Vagina (tissue), 2 donors: ENCODE results near the gene SLC17A5. TPM values are rescaled to one million over a fixed set of nuclear protein-coding genes. Genes with fewer than 3 reads are reported as not detected.
A peak's percentile ranks its signal among the peaks of the same experiment; 100 is the strongest.

Experiments
- DNase-seq, 2 donors: peaks; one replicate each; pipeline ENCODE4 v3.0.0-alpha.2; 2017; ENCODE audit errors: extremely low spot score in 2 of 2
- H3K27ac ChIP-seq: fragments of 200-600 bp; sonication (generic); one replicate; pipeline ENCODE4 v1.5.1; 2019
- H3K27me3 ChIP-seq: fragments of 200-600 bp; sonication (generic); one replicate; pipeline ENCODE4 v1.5.1; 2019
- H3K36me3 ChIP-seq, 2 donors: fragments of 200-600 bp; sonication (generic); one replicate each; pipeline ENCODE4 v1.5.1; 2017 to 2019
- H3K4me1 ChIP-seq: fragments of 200-600 bp; sonication (generic); one replicate; pipeline ENCODE4 v1.5.1; 2019
- H3K4me3 ChIP-seq, 2 donors: fragments of 200-600 bp; sonication (generic); 1 replicate in 1 of 2; 2 replicates in 1 of 2; pipeline ENCODE4 v1.5.1; 2016 to 2019
- H3K9me3 ChIP-seq: fragments of 200-600 bp; sonication (generic); one replicate; pipeline ENCODE4 v1.5.1; 2019
- POLR2A ChIP-seq, 2 donors: fragments of 450-650 bp; IDR thresholded peaks; one replicate each; pipeline ENCODE4 v1.6.1; 2017; ENCODE audit warnings: antibody characterized with exemption in 2 of 2, mild to moderate bottlenecking in 2 of 2, moderate library complexity in 2 of 2
- POLR2AphosphoS5 ChIP-seq, 2 donors: sonication (generic); formaldehyde crosslinking; IDR thresholded peaks; one replicate each; pipeline ENCODE4 v1.9.0; 2017; ENCODE audit warnings: antibody characterized with exemption in 2 of 2, mild to moderate bottlenecking in 2 of 2, low read depth in 1 of 2; ENCODE audit not compliant: insufficient read depth in 1 of 2
- intact Hi-C: fragments of 100-400 bp; cut with DNase I; formaldehyde crosslinking; loops from one replicate; pipeline ENCODE4 v1.15.1; 2023
- total RNA-seq: library from RNA; depleted of rRNA; stranded (reverse); fragments of >200 nt; gene quantifications from one replicate; pipeline ENCODE4 v1.2.3, GENCODE V29; 2016
- TF ChIP-seq, protein P1 (sequence below), 3 experiments: fragments of 450-650 bp in 2 of 3; fragments of 200-600 bp in 1 of 3; sonication (generic) in 1 of 3; IDR thresholded peaks; one replicate each; pipeline ENCODE4 v1.5.1; 2017 to 2019; ENCODE audit warnings: antibody characterized with exemption in 3 of 3, mild to moderate bottlenecking in 2 of 3, moderate library complexity in 2 of 3

SLC17A5 gene
- total RNA-seq, 1 donor from 2014 or later: 10.1 TPM

- no peak overlapping the region for H3K4me3 ChIP-seq
- TF ChIP-seq, protein P1, sequence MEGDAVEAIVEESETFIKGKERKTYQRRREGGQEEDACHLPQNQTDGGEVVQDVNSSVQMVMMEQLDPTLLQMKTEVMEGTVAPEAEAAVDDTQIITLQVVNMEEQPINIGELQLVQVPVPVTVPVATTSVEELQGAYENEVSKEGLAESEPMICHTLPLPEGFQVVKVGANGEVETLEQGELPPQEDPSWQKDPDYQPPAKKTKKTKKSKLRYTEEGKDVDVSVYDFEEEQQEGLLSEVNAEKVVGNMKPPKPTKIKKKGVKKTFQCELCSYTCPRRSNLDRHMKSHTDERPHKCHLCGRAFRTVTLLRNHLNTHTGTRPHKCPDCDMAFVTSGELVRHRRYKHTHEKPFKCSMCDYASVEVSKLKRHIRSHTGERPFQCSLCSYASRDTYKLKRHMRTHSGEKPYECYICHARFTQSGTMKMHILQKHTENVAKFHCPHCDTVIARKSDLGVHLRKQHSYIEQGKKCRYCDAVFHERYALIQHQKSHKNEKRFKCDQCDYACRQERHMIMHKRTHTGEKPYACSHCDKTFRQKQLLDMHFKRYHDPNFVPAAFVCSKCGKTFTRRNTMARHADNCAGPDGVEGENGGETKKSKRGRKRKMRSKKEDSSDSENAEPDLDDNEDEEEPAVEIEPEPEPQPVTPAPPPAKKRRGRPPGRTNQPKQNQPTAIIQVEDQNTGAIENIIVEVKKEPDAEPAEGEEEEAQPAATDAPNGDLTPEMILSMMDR (IDR thresholded peaks at IDR 0.05): no peak
- TF ChIP-seq POLR2A (IDR thresholded peaks at IDR 0.05): no peak
- TF ChIP-seq POLR2AphosphoS5 (IDR thresholded peaks at IDR 0.05; ENCODE audit: insufficient read depth in 1 of 2, low read depth in 1 of 2): no peak
- intact Hi-C loops: no loop called here
- H3K36me3 ChIP-seq: peaks cover 0 to 14% of the 10 kb centered on the region in 2 donors
- no peaks in the 10 kb centered on the region for H3K4me1 ChIP-seq
- DNase-seq: no peak
- no peaks in the 10 kb centered on the region for H3K27me3 ChIP-seq
- no peak overlapping the region for H3K27ac ChIP-seq
- no peaks in the 10 kb centered on the region for H3K9me3 ChIP-seq
Measured at GRCh38 chr6:73614802-73615201, 39.0 kb downstream of the SLC17A5 start.

- intact Hi-C loops: no loop called here
- no peak overlapping the region for H3K4me3 ChIP-seq
- peaks cover 0 to 21% of the 10 kb centered on the region in 2 donors for H3K36me3 ChIP-seq
- no peak for DNase-seq
- no peak overlapping the region for H3K27ac ChIP-seq
- no peaks in the 10 kb centered on the region for H3K27me3 ChIP-seq
- H3K4me1 ChIP-seq: no peaks in the 10 kb centered on the region
- TF ChIP-seq, protein P1 (IDR thresholded peaks at IDR 0.05): no peak
- TF ChIP-seq POLR2A (IDR thresholded peaks at IDR 0.05) (no peak), POLR2AphosphoS5 (IDR thresholded peaks at IDR 0.05; ENCODE audit: insufficient read depth in 1 of 2, low read depth in 1 of 2) (no peak)
- no peaks in the 10 kb centered on the region for H3K9me3 ChIP-seq
Measured at GRCh38 chr6:73613806-73614536, 39.8 kb downstream of the SLC17A5 start.

DNA sequence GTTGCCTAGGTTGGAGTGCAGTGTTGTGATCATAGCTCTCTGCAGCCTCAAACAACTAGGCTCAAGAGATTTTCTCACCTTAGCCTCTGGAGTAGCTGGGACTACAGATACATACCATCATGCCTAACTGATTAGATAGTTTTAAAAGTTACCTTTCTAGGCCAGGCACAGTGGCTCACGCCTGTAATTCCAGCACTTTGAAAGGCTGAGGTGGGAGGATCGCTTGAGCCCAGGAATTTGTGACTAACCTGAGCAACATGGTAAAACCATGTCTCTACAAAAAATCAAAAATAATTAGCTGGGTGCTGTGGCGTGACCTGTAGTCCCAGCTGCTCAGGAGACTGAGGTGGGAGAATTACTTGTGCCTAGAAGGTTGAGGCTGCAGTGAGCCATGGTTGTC, 41.2 kb downstream of the SLC17A5 start:
- DNase-seq: no peak
- intact Hi-C loops: no loop called here

DNA sequence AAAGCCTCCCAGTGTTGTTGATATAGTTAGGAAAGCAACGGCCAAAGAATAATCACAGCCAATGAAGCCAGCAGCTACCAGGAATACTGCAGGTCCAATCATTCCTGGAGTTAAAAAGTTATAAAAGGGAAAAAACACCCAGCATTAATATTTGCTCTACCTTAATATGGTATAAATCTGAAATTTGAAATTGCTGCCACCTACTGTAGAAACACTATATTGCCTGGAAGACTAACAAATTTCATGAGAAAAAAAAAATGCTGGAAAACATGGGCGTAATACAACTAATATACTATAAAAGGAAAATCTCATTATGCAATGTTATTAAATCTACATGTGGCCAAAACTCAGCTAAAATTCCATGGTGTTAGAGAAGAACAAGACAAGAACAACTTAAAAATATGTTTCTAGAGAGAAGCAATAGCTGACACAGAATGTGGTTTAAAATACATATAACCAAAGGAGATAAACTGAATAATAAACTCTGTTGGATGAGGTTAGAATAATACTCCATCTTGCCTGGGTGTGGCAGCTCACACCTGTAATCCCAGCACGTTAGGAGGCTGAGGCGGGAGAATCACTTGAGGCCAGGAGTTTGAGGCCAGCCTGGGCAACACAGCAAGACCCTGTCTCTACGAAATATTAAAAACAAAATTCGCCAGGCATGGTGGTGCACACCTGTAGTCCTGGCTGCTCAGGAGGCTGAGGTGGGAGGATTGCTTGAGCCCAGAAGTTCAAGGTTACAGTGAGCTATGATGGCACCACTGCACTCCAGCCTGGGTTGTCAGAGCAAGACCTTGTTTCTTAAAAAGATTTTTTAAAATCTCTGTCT, 43.1 kb downstream of the SLC17A5 start:
- Histone ChIP-seq H3K9me3 (no peaks in the 10 kb centered on the region), H3K36me3 (peaks cover 0 to 30% of the 10 kb centered on the region in 2 donors), H3K4me1 (no peaks in the 10 kb centered on the region), H3K27ac (peak overlapping the region; percentile 40), H3K27me3 (no peaks in the 10 kb centered on the region), H3K4me3 (no peak overlapping the region)
- DNase-seq: no peak
- TF ChIP-seq POLR2A (IDR thresholded peaks at IDR 0.05) (no peak), POLR2AphosphoS5 (IDR thresholded peaks at IDR 0.05; ENCODE audit: insufficient read depth in 1 of 2, low read depth in 1 of 2) (peak in 1 of 2 donors; percentile 13)
- TF ChIP-seq, protein P1 (IDR thresholded peaks at IDR 0.05): peak; percentile 41 to 68 (median 48)
- intact Hi-C loops: no loop called here

More for the DNA sequence above, 41.2 kb downstream of the SLC17A5 start:
- Histone ChIP-seq H3K4me1 (no peaks in the 10 kb centered on the region), H3K36me3 (peaks cover 0 to 29% of the 10 kb centered on the region in 2 donors), H3K9me3 (no peaks in the 10 kb centered on the region), H3K4me3 (no peak overlapping the region), H3K27ac (no peak overlapping the region), H3K27me3 (no peaks in the 10 kb centered on the region)
- no peak for TF ChIP-seq POLR2A (IDR thresholded peaks at IDR 0.05)
- TF ChIP-seq, protein P1 (IDR thresholded peaks at IDR 0.05): no peak
- no peak for TF ChIP-seq POLR2AphosphoS5 (IDR thresholded peaks at IDR 0.05; ENCODE audit: insufficient read depth in 1 of 2, low read depth in 1 of 2)
